IgD-negative memory B cell (primary cell): ENCODE data around the gene LRP6. TPM values are rescaled to one million over a fixed set of nuclear protein-coding genes. Genes with fewer than 3 reads are reported as not detected.
A peak's percentile ranks its signal among the peaks of the same experiment; 100 is the strongest.

Experiments
- H3K27ac Mint-ChIP-seq, 3 donors: one replicate each; pipeline ENCODE4 v1.8.0; 2020 to 2022; ENCODE audit warnings: mild to moderate bottlenecking in 3 of 3, mixed read lengths in 3 of 3, moderate library complexity in 1 of 3
- H3K27me3 Mint-ChIP-seq: one replicate; pipeline ENCODE4 v1.8.0; 2021; ENCODE audit warnings: mixed read lengths
- H3K36me3 Mint-ChIP-seq: one replicate; pipeline ENCODE4 v1.8.0; 2020; ENCODE audit warnings: mild to moderate bottlenecking, mixed read lengths
- H3K4me1 Mint-ChIP-seq, 3 donors: one replicate each; pipeline ENCODE4 v1.8.0; 2020 to 2022; ENCODE audit warnings: mixed read lengths in 3 of 3, mild to moderate bottlenecking in 1 of 3
- H3K4me3 Mint-ChIP-seq, 4 donors: one replicate each; pipeline ENCODE4 v1.8.0; 2020 to 2022; ENCODE audit warnings: mild to moderate bottlenecking in 4 of 4, mixed read lengths in 4 of 4, moderate library complexity in 3 of 4
- H3K9me3 Mint-ChIP-seq, 3 donors: one replicate each; pipeline ENCODE4 v1.8.0; 2020 to 2021; ENCODE audit warnings: mixed read lengths in 3 of 3, mild to moderate bottlenecking in 1 of 3
- polyA plus RNA-seq: library from polyadenylated mRNA; unstranded; fragments of 300-500 nt; fragmentation: Illumina TruSeq; gene quantifications from one replicate; pipeline ENCODE4 v1.2.3, GENCODE V29; 2021

Gene LRP6
- polyA plus RNA-seq, 1 donor from 2014 or later, result not detected

- H3K27me3 Mint-ChIP-seq, result peaks cover 3% of the 10 kb centered on the region
- no peaks in the 10 kb centered on the region for H3K4me1 Mint-ChIP-seq
- no peak overlapping the region for H3K4me3 Mint-ChIP-seq
- H3K27ac Mint-ChIP-seq, result no peak overlapping the region
- H3K36me3 Mint-ChIP-seq, result peaks cover 2% of the 10 kb centered on the region
- peaks cover 0 to 3% (median 0%) of the 10 kb centered on the region in 3 donors for H3K9me3 Mint-ChIP-seq
Observed at GRCh38 chr12:12240662-12241340, 26.0 kb downstream of the LRP6 start.

DNA sequence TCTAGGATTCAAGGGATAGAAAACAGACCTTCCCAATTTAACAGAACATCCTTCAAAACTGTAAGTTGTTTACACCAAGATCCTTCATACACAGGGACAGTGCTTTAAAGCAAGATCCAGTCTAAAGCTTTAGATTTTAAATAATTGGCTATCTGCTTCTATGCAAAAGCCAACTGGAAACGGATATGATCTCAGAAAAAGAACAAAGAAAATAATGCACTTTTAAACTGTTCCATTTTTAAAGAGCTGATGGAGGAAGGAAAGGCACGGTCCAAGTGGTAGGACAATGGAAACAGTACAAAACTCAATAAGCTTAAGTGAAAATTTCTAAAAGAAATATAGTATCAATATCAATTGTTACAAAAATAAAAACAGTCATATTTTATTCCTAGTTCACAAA, 27.7 kb downstream of the LRP6 start:
- H3K4me1 Mint-ChIP-seq, result no peaks in the 10 kb centered on the region
- no peak overlapping the region for H3K27ac Mint-ChIP-seq
- H3K27me3 Mint-ChIP-seq, result no peaks in the 10 kb centered on the region
- H3K4me3 Mint-ChIP-seq, result no peak overlapping the region
- H3K9me3 Mint-ChIP-seq, result peaks cover 0 to 2% (median 2%) of the 10 kb centered on the region in 3 donors
- H3K36me3 Mint-ChIP-seq, result peaks cover 2% of the 10 kb centered on the region

DNA sequence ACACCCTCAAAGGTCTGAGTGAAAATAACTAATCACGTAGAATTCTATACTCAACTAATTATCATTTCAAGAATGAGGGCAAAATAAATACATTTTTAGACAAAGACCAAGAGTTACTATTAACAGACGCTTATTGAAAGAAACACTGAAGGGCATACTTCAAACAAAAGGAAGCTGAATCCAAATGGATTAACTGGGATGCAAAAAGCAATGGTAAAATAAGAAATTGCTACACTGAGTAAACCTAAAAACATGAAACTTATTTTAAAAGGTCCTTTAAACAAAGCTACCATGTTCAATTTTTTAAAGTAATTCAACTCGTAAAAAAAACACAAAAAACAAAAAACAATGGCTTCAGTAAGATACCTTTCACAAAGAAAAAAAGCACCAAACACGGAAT, 28.2 kb downstream of the LRP6 start:
- no peak overlapping the region for H3K27ac Mint-ChIP-seq
- H3K36me3 Mint-ChIP-seq, result peaks cover 2% of the 10 kb centered on the region
- H3K27me3 Mint-ChIP-seq, result no peaks in the 10 kb centered on the region
- peaks cover 0 to 2% (median 0%) of the 10 kb centered on the region in 3 donors for H3K9me3 Mint-ChIP-seq
- no peak overlapping the region for H3K4me3 Mint-ChIP-seq
- H3K4me1 Mint-ChIP-seq, result no peaks in the 10 kb centered on the region

DNA sequence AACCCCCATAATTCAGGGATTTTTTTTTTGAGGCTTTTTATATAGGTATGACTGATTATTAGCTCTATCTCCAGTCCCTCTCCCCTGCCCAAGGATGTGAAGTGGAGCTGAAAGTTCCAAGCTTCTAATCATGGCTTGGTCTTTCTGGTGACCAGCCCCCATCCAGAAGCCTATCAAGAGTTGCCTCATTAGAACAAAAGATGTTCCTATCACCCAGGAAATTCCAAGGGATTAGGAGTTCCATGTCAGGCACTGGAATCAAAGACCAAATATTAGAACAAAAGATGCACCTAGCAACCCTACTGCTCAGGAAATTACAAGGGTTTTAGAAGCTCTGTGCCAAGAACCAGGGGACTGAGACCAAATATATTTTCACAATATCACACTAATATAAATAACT, 29.9 kb downstream of the LRP6 start:
- Mint-ChIP-seq H3K4me1 (no peaks in the 10 kb centered on the region), H3K27me3 (peaks cover 5% of the 10 kb centered on the region), H3K4me3 (no peak overlapping the region), H3K9me3 (peaks cover 0 to 2% (median 0%) of the 10 kb centered on the region in 3 donors), H3K27ac (no peak overlapping the region), H3K36me3 (no peaks in the 10 kb centered on the region)

DNA sequence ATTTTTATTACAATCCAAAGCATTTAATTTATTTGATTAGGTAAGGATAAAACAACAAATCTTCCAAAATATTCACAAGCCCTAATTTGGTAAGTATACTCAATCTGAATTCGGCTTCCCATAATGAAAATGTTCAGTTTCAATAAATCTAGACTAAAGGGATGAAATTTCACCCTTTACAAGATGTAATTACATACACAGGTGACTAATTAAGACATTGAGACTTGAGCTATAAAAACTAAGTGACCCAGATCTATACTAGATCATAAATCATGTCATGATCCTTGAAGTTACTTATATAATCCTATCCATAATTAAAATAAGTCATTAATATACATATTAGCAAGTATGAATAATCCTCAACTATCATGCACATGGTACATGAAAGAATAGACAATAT, 36.6 kb downstream of the LRP6 start:
- Mint-ChIP-seq H3K4me1 (peaks cover 0 to 1% (median 0%) of the 10 kb centered on the region in 3 donors), H3K9me3 (peaks cover 4% of the 10 kb centered on the region in 3 donors), H3K4me3 (no peak overlapping the region), H3K27me3 (peaks cover 5% of the 10 kb centered on the region), H3K27ac (no peak overlapping the region), H3K36me3 (peaks cover 7% of the 10 kb centered on the region)

DNA sequence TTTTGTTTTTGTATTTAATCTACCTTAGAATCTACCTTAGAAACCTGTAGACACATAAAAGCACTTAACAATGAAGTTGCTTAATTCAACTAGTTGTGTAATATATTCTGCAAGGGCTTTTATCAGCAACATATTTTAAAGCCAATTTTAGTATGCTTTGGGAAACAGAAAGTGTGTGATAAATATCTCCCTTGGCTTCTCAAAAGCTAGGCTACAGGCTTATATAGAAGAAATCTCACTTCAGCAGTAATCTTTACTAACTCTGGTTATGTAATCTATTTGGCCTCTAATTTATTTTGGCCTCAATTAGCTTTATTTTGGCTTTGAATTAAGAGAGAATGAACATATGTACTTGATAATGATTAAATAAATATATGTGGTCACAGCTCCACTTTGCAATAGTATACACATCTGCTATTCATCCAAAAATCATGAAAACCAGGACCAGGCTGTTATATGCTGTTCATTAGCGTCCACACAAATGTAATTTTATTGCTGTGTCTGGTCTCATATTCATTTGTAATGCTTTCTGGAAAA, 37.2 kb downstream of the LRP6 start:
- H3K4me1 Mint-ChIP-seq, result peaks cover 0 to 1% (median 0%) of the 10 kb centered on the region in 3 donors
- H3K27ac Mint-ChIP-seq, result no peak overlapping the region
- no peak overlapping the region for H3K4me3 Mint-ChIP-seq
- H3K36me3 Mint-ChIP-seq, result peaks cover 7% of the 10 kb centered on the region
- peaks cover 3 to 6% (median 4%) of the 10 kb centered on the region in 3 donors for H3K9me3 Mint-ChIP-seq
- peaks cover 8% of the 10 kb centered on the region for H3K27me3 Mint-ChIP-seq

DNA sequence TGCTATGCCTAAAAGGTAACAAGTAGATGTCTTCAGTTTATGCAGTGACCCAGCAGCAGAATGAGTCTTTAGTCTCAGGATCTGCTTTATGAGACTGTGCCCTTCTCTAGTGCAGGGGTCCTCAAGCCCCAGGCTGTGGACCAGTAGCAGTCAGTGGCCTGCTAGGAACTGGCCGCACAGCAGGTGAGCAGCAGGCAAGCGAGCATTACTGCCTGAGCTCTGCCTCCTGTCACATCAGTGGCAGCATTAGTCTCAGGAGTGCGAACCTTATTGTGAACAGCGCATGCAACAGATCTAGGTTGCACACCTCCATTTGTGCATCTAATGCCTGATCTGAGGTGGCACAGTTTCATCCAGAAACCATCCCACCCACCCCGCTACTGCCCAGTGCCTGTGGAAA, 38.4 kb downstream of the LRP6 start:
- Mint-ChIP-seq H3K4me3 (peak overlapping the region in 1 of 4 donors; percentile 29), H3K27ac (no peak overlapping the region), H3K36me3 (peaks cover 7% of the 10 kb centered on the region)

DNA sequence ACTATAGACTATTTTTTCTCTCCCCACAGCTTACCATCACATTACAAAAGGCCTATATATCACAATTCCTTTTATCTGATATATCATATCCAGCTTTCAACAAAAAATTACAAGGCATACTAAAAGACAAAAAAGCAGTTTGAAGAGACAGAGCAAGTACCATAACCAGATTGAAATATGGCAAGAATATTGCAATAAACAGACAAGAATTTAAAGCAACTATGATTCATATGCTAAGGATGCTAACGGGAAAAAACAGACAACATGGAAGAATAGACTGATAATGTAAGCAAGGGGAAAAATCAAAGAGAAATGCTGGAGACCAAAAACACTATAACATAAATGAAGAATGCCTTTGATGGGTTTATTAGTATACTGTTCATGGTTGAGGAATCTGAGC, 40.7 kb downstream of the LRP6 start:
- H3K4me1 Mint-ChIP-seq, result peaks cover 0 to 1% (median 0%) of the 10 kb centered on the region in 3 donors
- peaks cover 7% of the 10 kb centered on the region for H3K36me3 Mint-ChIP-seq
- H3K4me3 Mint-ChIP-seq, result no peak overlapping the region
- no peak overlapping the region for H3K27ac Mint-ChIP-seq
- peaks cover 3% of the 10 kb centered on the region for H3K27me3 Mint-ChIP-seq
- peaks cover 3 to 6% (median 4%) of the 10 kb centered on the region in 3 donors for H3K9me3 Mint-ChIP-seq

More for the DNA sequence above, 38.4 kb downstream of the LRP6 start:
- Mint-ChIP-seq H3K4me1 (peaks cover 0 to 1% (median 0%) of the 10 kb centered on the region in 3 donors), H3K27me3 (peaks cover 8% of the 10 kb centered on the region), H3K9me3 (peaks cover 3 to 6% (median 4%) of the 10 kb centered on the region in 3 donors)

DNA sequence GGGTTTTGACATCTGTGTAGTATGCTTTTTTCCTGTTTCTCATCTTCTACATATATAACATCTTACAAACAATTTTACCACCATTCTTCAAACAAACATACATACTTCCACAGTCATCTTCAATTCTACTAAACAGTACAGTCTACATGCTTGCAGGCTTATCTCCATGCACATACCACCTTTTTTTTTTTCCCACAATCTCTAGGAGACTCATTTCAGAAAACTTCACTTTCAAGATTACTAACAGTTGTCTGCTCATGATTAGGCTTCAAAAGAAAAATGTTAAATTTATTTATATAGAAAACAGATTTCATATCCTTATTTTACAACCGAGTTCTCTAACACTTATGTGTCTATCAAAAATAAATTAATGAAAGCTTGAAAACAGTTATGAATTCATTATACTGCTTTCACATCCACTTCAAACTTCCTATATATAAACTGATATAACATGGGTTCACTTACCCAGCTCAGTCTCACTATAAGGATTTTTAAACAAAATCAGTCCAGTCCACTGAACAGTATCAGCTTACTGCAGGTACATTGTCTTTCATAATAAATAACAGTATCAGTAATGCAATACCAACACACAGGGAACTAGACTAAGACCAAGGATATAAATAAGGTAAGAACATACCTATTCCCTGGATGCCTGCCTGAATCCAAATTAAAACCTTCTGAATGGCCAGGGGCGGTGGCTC, 42.5 kb downstream of the LRP6 start:
- Mint-ChIP-seq H3K4me1 (no peaks in the 10 kb centered on the region), H3K27me3 (peaks cover 8% of the 10 kb centered on the region), H3K9me3 (peaks cover 3 to 6% (median 4%) of the 10 kb centered on the region in 3 donors), H3K27ac (no peak overlapping the region), H3K36me3 (peaks cover 7% of the 10 kb centered on the region), H3K4me3 (no peak overlapping the region)

DNA sequence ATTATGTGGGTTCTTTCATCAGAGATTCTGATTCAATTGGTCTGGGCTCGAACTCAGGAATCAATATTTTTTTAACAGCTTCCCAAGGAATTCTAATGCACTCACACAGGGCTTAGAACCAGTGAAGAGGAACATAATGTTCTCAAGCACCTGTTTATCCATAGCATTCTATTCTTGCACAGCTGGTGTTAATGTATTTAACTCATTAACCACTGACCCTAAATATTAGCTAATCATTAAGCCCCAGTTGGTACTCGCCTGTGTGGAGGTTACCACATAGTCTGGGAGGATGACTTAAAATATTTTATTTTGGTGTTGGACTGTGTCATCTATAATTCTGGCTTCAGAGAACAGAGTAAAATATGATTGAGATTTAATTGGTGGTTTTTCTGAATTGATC, 45.3 kb downstream of the LRP6 start:
- Mint-ChIP-seq H3K27me3 (peaks cover 11% of the 10 kb centered on the region), H3K27ac (no peak overlapping the region), H3K4me1 (no peaks in the 10 kb centered on the region), H3K36me3 (peaks cover 8% of the 10 kb centered on the region), H3K4me3 (no peak overlapping the region), H3K9me3 (peaks cover 6 to 7% (median 6%) of the 10 kb centered on the region in 3 donors)

GRCh38 chr12:12219664-12220063, 47.2 kb downstream of the LRP6 start:
- Mint-ChIP-seq H3K9me3 (peaks cover 0 to 4% (median 3%) of the 10 kb centered on the region in 3 donors), H3K27me3 (peaks cover 9% of the 10 kb centered on the region), H3K36me3 (peaks cover 3% of the 10 kb centered on the region), H3K27ac (peak overlapping the region in 1 of 3 donors; percentile 20), H3K4me1 (peaks cover 0 to 3% (median 0%) of the 10 kb centered on the region in 3 donors), H3K4me3 (no peak overlapping the region)

- Mint-ChIP-seq H3K36me3 (peaks cover 3% of the 10 kb centered on the region), H3K9me3 (peaks cover 0 to 4% (median 3%) of the 10 kb centered on the region in 3 donors), H3K27me3 (peaks cover 9% of the 10 kb centered on the region), H3K4me1 (peaks cover 0 to 4% (median 0%) of the 10 kb centered on the region in 3 donors), H3K27ac (no peak overlapping the region), H3K4me3 (no peak overlapping the region)
Observed at GRCh38 chr12:12217018-12217359, 49.9 kb downstream of the LRP6 start.

DNA sequence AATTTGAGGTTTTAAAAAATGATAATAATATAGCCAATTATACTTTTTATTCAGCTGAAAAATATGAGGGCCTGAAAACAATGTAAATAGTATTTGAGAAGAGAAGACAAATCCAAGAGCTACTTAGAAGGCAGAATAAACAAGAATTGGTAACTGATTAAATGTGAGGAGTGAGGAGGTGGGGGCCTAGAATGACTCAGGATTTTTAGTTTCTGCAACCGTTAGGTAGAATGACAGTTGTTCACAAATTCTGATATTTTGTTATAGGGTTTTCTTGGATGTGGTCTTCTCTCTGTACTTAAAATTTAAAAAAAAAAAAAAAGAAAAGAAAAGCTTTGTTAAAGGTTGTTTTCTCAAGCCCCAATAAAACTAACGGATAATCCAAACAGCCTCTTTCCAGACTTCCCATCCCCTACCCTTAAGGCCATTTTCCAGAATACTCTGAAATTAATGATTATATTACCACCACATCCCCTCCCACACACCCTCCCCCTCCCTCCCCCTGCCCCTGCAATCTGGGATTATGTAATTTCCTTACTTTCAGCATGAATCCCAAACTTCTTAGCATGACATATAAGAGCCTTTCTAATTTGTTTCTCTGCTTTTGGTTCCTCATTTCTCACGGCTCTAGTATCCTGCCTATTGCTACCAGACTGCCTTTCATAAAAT, 50.4 kb downstream of the LRP6 start:
- H3K27ac Mint-ChIP-seq, result no peak overlapping the region
- peaks cover 9% of the 10 kb centered on the region for H3K27me3 Mint-ChIP-seq
- peaks cover 0 to 4% (median 3%) of the 10 kb centered on the region in 3 donors for H3K9me3 Mint-ChIP-seq
- H3K36me3 Mint-ChIP-seq, result peaks cover 3% of the 10 kb centered on the region
- H3K4me1 Mint-ChIP-seq, result peaks cover 0 to 4% (median 0%) of the 10 kb centered on the region in 3 donors
- H3K4me3 Mint-ChIP-seq, result no peak overlapping the region

GRCh38 chr12:12214635-12215131, 52.2 kb downstream of the LRP6 start:
- Mint-ChIP-seq H3K4me1 (peaks cover 0 to 4% (median 0%) of the 10 kb centered on the region in 3 donors), H3K27me3 (peaks cover 3% of the 10 kb centered on the region), H3K4me3 (no peak overlapping the region)

DNA sequence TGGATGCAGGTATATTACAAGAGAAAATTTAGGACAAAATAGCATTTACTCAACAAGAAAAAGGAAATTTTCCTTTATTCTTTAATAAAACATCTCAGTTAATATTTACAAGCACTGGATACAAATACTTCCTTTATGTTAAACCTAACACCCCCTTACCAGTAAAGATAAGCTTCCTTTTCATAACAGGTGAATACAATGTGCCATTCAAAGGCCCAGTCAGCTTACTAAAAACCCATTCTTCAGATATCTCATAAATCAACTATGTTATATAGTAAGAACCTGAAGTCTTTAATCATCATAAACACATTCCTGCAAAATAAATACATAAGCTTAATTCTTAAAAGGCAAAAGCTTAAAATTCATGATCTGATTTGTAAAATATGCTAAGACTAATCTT, 52.6 kb downstream of the LRP6 start:
- Mint-ChIP-seq H3K36me3 (peaks cover 3% of the 10 kb centered on the region), H3K4me3 (no peak overlapping the region), H3K4me1 (peaks cover 0 to 4% (median 0%) of the 10 kb centered on the region in 3 donors), H3K27ac (no peak overlapping the region), H3K27me3 (peaks cover 3% of the 10 kb centered on the region), H3K9me3 (peaks cover 0 to 4% (median 3%) of the 10 kb centered on the region in 3 donors)

More at GRCh38 chr12:12214635-12215131, 52.2 kb downstream of the LRP6 start:
- Mint-ChIP-seq H3K27ac (no peak overlapping the region), H3K9me3 (peaks cover 0 to 4% (median 3%) of the 10 kb centered on the region in 3 donors), H3K36me3 (peaks cover 3% of the 10 kb centered on the region)
